Esophagus muscularis mucosa (tissue), 4 donors: ENCODE results near the gene POC5.

Experiments used
- CTCF ChIP-seq, 3 experiments: fragments of 200-600 bp in 2 of 3; fragments of 450-650 bp in 1 of 3; sonication (generic) in 2 of 3; IDR thresholded peaks; one replicate each; pipeline ENCODE4 v1.5.1; 2017 to 2019; ENCODE audit warnings: antibody characterized with exemption in 3 of 3, mild to moderate bottlenecking in 2 of 3, moderate library complexity in 1 of 3
- EP300 ChIP-seq: sonication (generic); formaldehyde crosslinking; IDR thresholded peaks from one replicate; pipeline ENCODE4 v1.6.1; 2017; ENCODE audit warnings: antibody characterized with exemption
- POLR2A ChIP-seq: fragments of 450-650 bp; IDR thresholded peaks from one replicate; pipeline ENCODE4 v1.6.1; 2017; ENCODE audit warnings: antibody characterized with exemption, moderate library complexity, mild to moderate bottlenecking, low read depth
- POLR2AphosphoS5 ChIP-seq, 2 donors: sonication (generic); formaldehyde crosslinking; IDR thresholded peaks; one replicate each; pipeline ENCODE4 v1.6.1; 2017; ENCODE audit warnings: antibody characterized with exemption in 2 of 2

GRCh38 chr5:75690669-75691068, 26.6 kb downstream of the POC5 start:
- no peak for TF ChIP-seq CTCF (IDR thresholded peaks at IDR 0.05)
- no peak for TF ChIP-seq POLR2AphosphoS5 (IDR thresholded peaks at IDR 0.05)
- no peak for TF ChIP-seq POLR2A
- no peak for TF ChIP-seq EP300
